ENCODE data around the gene MMP8.
"Not testable (repeated sequence)": the region's sequence is repeated elsewhere in the genome, so short reads cannot be mapped to it uniquely, and the experiment has no call there.

DNA sequence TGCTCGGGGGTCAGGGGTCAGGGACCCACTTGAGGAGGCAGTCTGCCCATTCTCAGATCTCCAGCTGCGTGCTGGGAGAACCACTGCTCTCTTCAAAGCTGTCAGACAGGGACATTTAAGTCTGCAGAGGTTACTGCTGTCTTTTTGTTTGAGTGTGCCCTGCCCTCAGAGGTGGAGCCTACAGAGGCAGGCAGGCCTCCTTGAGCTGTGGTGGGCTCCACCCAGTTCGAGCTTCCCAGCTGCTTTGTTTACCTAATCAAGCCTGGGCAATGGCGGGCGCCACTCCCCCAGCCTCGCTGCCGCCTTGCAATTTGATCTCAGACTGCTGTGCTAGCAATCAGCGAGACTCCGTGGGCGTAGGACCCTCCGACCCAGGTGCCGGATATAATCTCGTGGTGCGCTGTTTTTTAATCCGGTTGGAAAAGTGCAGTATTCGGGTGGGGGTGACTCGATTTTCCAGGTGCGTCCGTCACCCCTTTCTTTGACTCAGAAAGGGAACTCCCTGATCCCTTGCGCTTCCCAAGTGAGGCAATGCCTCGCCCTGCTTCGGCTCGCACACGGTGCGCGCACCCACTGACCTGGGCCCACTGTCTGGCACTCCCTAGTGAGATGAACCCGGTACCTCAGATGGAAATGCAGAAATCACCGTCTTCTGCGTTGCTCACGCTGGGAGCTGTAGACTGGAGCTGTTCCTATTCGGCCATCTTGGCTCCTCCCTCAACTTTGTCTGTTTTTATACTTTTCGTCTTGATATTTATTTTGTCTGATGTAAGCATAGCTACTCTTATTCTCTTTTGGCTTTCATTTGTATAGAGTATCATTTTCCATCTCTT, 22.2 kb upstream of the MMP8 start:
- TF ChIP-seq, protein P1, sequence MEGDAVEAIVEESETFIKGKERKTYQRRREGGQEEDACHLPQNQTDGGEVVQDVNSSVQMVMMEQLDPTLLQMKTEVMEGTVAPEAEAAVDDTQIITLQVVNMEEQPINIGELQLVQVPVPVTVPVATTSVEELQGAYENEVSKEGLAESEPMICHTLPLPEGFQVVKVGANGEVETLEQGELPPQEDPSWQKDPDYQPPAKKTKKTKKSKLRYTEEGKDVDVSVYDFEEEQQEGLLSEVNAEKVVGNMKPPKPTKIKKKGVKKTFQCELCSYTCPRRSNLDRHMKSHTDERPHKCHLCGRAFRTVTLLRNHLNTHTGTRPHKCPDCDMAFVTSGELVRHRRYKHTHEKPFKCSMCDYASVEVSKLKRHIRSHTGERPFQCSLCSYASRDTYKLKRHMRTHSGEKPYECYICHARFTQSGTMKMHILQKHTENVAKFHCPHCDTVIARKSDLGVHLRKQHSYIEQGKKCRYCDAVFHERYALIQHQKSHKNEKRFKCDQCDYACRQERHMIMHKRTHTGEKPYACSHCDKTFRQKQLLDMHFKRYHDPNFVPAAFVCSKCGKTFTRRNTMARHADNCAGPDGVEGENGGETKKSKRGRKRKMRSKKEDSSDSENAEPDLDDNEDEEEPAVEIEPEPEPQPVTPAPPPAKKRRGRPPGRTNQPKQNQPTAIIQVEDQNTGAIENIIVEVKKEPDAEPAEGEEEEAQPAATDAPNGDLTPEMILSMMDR (IDR thresholded peaks at IDR 0.05; ENCODE audit: low read length), result not testable (repeated sequence)
- TF ChIP-seq EZH2 (optimal IDR thresholded peaks at IDR 0.05; ENCODE audit: low read depth, low read length), result not testable (repeated sequence)

Data from MM.1S (cell line).